Lower lobe of right lung (tissue), 2 donors: Measurements from ENCODE around the gene DPP10. TPM values are rescaled to one million over a fixed set of nuclear protein-coding genes. Genes with fewer than 3 reads are reported as not detected.

Experiments
- ATAC-seq, 2 donors: fragments of 200-7000 bp; cut with Tn5 transposase; one replicate each; pipeline ENCODE4 v1.9.1; 2020 to 2022; ENCODE audit warnings: mild to moderate bottlenecking in 2 of 2, moderate library complexity in 2 of 2
- DNase-seq: peaks from one replicate; pipeline ENCODE4 v3.0.0-alpha.2; 2020
- H3K27ac ChIP-seq: fragments of 200-600 bp; one replicate; pipeline ENCODE4 v1.8.0; 2022
- H3K27me3 ChIP-seq: fragments of 200-600 bp; one replicate; pipeline ENCODE4 v1.8.0; 2022; ENCODE audit warnings: low read depth
- H3K36me3 ChIP-seq: fragments of 200-600 bp; one replicate; pipeline ENCODE4 v1.8.0; 2022; ENCODE audit warnings: mild to moderate bottlenecking
- H3K4me1 ChIP-seq: fragments of 200-600 bp; one replicate; pipeline ENCODE4 v1.8.0; 2022
- H3K4me3 ChIP-seq: fragments of 200-600 bp; one replicate; pipeline ENCODE4 v1.8.0; 2022; ENCODE audit warnings: mild to moderate bottlenecking
- H3K9me3 ChIP-seq: fragments of 200-600 bp; one replicate; pipeline ENCODE4 v1.8.0; 2022
- intact Hi-C: fragments of 100-400 bp; cut with DNase I; formaldehyde crosslinking; loops from one replicate; pipeline ENCODE4 v1.11.0; 2022
- total RNA-seq: library from RNA; stranded (reverse); fragmentation: NEBNext Ultra II Directional; extraction: Animal tissue kit (Norgen Biotek cat#: 25700); gene quantifications from one replicate; pipeline ENCODE4 v1.2.1, GENCODE V29; 2021
- TF ChIP-seq, protein P1 (sequence below): fragments of 200-600 bp; IDR thresholded peaks from one replicate; pipeline ENCODE4 v1.8.0; 2022; ENCODE audit warnings: antibody characterized with exemption, mild to moderate bottlenecking
- donor health status: DM: no; HTN: yes; CAD: no; lungs with severe emphysema.

Gene DPP10
- total RNA-seq, 1 donor from 2014 or later: 0.80 TPM

DNA sequence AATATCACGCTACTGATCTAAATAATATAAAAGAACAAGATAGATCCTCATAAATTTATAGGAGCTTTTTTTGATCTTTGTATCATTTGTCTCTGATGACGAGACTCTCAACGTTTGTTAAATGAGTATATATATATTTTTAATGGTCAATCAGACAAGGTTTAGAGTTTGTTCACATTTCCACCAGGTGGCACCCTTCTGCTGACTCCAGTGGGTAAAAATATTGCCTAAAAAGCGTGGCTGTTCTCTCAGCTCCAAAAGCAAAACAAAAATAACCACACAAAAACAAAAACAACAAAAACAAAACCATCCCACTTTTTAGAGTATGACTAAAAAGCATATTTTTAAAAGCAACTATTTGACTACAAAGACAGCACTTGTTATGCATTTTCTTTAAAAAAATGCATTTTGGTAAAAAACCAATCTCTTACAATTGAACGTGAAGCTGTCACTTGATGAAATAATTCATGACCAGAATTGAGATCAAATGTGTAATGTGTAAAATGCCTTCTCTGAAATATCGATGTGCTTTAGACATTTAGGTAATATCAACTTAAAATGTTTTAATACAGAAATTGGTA lies 723.2 kb downstream of the DPP10 start:
- DNase-seq (no peak), ATAC-seq (no peak)
- TF ChIP-seq, protein P1, sequence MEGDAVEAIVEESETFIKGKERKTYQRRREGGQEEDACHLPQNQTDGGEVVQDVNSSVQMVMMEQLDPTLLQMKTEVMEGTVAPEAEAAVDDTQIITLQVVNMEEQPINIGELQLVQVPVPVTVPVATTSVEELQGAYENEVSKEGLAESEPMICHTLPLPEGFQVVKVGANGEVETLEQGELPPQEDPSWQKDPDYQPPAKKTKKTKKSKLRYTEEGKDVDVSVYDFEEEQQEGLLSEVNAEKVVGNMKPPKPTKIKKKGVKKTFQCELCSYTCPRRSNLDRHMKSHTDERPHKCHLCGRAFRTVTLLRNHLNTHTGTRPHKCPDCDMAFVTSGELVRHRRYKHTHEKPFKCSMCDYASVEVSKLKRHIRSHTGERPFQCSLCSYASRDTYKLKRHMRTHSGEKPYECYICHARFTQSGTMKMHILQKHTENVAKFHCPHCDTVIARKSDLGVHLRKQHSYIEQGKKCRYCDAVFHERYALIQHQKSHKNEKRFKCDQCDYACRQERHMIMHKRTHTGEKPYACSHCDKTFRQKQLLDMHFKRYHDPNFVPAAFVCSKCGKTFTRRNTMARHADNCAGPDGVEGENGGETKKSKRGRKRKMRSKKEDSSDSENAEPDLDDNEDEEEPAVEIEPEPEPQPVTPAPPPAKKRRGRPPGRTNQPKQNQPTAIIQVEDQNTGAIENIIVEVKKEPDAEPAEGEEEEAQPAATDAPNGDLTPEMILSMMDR: peak; percentile 42
- H3K9me3 ChIP-seq: no peaks in the 10 kb centered on the region
- peaks cover 31% of the 10 kb centered on the region for H3K27me3 ChIP-seq
- H3K36me3 ChIP-seq: no peaks in the 10 kb centered on the region
- intact Hi-C loops: no loop called here
- no peak overlapping the region for H3K27ac ChIP-seq
- H3K4me3 ChIP-seq: no peak overlapping the region
- H3K4me1 ChIP-seq: no peaks in the 10 kb centered on the region

DNA sequence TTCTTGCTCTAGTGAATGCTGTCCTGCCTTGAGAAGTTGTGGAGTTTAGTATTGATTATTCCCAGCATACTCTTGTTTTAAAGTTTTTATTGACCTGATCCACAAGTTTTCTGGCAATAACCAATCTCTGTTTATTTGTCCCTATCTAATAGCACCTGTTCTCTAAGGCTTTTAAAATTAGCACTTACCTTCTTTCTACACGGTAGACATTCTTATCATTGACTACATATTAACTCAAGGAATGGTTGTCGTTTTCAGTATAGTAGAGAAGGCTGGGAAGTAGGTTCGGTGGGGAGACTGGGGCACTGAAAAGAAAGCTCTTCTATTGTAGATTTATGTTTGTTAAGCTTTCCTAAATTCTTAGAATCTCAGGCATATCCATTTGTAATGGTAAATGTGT lies 726.0 kb downstream of the DPP10 start:
- H3K36me3 ChIP-seq: no peaks in the 10 kb centered on the region
- no peak overlapping the region for H3K27ac ChIP-seq
- TF ChIP-seq, protein P1: no peak
- peaks cover 6% of the 10 kb centered on the region for H3K27me3 ChIP-seq
- DNase-seq (no peak), ATAC-seq (no peak)
- intact Hi-C loops: no loop called here
- H3K4me3 ChIP-seq: no peak overlapping the region
- no peaks in the 10 kb centered on the region for H3K9me3 ChIP-seq
- no peaks in the 10 kb centered on the region for H3K4me1 ChIP-seq

DNA sequence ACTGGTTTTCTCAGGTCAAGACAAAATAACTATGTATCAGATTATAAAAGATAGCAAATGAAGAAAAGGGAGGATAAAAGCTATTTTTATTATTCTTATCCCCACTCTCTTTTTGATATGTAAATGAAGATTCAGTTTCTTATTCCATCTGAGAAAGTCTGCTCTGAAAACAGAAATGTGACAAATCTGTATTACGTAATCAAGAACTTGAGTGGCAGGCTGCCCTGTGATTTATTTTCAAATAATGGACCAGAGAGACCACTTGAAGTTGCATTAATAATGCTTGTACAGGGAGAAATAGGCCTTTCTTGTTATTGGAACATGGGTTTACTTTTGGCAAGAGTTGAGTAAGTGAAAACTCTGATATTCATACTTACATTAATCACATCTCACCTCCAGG lies 727.4 kb downstream of the DPP10 start:
- Histone ChIP-seq H3K4me1 (no peaks in the 10 kb centered on the region), H3K36me3 (no peaks in the 10 kb centered on the region), H3K27ac (no peak overlapping the region), H3K27me3 (no peaks in the 10 kb centered on the region), H3K4me3 (no peak overlapping the region), H3K9me3 (no peaks in the 10 kb centered on the region)
- DNase-seq (no peak), ATAC-seq (no peak)
- TF ChIP-seq, protein P1: no peak
- intact Hi-C loops: no loop called here

DNA sequence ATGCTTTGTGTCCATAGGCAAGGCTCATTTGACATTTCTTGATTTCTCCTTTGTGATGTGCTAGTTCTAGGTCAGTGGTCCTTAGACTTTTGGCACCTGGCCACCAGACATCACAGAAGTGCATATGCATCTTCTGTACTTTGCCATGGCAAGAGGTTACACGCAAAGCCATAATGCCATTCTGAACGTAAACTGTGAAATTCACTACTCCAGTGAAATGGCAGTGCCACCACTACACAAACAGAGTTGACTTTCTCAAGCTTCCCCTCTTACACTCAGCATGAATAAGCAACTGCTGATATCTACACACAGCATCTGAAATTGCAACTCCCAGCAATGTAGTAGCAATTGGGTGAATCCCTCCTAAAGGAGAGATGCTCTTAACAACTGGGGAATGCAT lies 729.3 kb downstream of the DPP10 start:
- Histone ChIP-seq H3K36me3 (no peaks in the 10 kb centered on the region), H3K4me3 (no peak overlapping the region), H3K4me1 (no peaks in the 10 kb centered on the region), H3K27me3 (no peaks in the 10 kb centered on the region), H3K9me3 (no peaks in the 10 kb centered on the region), H3K27ac (no peak overlapping the region)
- TF ChIP-seq, protein P1: no peak
- intact Hi-C loops: no loop called here
- ATAC-seq: no peak
- DNase-seq: no peak

DNA sequence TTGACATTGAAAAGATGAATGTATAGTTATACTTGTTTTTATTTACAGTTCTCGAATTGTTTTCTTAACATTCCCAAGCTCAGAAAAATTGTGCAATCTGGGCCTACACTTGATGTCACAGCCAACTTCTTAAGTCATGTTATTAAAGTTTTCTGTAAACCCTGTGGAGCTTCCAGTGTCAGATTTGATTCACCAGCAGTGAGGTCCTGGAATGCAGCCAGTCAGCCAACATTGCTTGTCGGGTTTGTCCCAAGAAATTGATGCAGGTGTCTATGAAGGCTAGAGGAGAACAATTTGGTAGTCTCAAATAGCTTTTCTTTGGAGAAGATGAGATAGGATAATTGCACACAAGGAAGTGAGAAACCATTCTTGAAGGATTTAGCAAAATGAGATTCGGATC lies 732.2 kb downstream of the DPP10 start:
- TF ChIP-seq, protein P1: no peak
- intact Hi-C loops: no loop called here
- H3K36me3 ChIP-seq: no peaks in the 10 kb centered on the region
- H3K27ac ChIP-seq: no peak overlapping the region
- H3K27me3 ChIP-seq: no peaks in the 10 kb centered on the region
- H3K9me3 ChIP-seq: no peaks in the 10 kb centered on the region
- no peaks in the 10 kb centered on the region for H3K4me1 ChIP-seq
- DNase-seq (no peak), ATAC-seq (no peak)
- no peak overlapping the region for H3K4me3 ChIP-seq
